LoVo (cell line): ENCODE results near the gene RAD18.

Source experiments
- DNase-seq: peaks from one replicate; pipeline ENCODE4 v3.0.0-alpha.2; 2016; ENCODE audit warnings: low spot score

Gene RAD18

GRCh38 chr3:8864402-8865350, 98.6 kb downstream of the RAD18 start:
- DNase-seq: no peak

DNA sequence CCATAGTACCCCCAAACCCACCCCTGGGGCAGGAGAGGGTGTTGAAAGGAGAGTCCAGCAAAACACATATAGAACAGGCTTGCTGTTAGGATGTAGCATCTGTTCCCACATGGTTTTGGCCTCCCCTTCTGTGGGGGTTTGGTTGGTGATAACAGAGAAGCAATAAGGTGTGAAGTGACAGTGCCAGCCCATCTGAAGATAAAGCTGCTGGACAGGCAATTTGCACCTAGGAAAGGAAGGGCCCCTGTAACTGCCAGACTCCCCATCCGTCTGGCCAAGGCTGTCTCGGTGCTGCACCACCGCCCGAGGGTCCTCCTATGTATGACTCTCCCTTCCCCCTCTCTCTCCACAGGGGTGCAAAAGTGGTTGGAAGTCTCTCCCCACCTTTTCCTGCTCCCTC, 99.4 kb downstream of the RAD18 start:
- DNase-seq: no peak

- DNase-seq: no peak
Observed at GRCh38 chr3:8857720-8858367, 105.4 kb downstream of the RAD18 start.

DNA sequence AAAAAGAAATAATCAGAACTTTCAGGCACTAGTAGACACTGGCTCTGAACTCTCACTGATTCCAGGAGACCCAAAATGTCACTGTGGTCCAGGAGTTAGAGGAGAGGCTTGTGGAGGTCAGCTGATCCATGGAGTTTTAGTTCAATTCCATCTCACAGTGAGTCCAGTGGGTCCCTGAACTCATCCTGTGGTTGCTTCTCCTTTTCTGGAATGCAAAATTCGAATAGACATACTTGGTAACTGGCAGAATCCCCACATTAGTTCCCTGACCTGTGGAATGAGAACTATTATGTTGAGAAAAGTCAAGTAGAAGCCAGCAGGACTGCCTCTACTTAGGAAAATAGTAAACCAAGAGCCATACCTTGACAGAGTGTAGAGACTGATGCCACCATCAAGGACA, 106.6 kb downstream of the RAD18 start:
- DNase-seq: no peak

GRCh38 chr3:8856071-8856470, 107.2 kb downstream of the RAD18 start:
- DNase-seq: no peak

GRCh38 chr3:8854656-8855055, 108.6 kb downstream of the RAD18 start:
- no peak for DNase-seq

- no peak for DNase-seq
Observed at GRCh38 chr3:8853081-8853480, 110.2 kb downstream of the RAD18 start.

DNA sequence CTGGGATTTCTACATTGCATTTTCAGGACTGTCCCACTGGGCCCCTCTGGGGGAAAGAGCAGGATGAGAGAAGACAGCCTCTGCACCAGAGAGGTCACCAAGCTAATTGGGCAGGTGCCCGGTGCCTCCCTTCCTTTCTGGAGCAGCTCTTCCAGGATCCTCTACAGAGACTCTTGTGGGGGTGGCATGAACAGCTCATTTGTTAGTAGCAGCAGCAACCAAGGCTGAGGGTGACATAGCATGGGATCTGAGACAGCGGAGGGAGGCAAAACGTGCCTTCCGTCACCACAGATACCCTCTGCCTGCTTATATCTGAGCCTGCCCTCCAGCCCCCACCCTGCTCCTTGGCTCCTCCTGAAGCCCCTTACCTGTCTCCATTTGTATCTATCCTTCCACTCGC, 110.8 kb downstream of the RAD18 start:
- no peak for DNase-seq

- DNase-seq: no peak
Observed at GRCh38 chr3:8851703-8852102, 111.6 kb downstream of the RAD18 start.

GRCh38 chr3:8848696-8849131, 114.6 kb downstream of the RAD18 start:
- DNase-seq: no peak

GRCh38 chr3:8847317-8847716, 116.0 kb downstream of the RAD18 start:
- DNase-seq: no peak

DNA sequence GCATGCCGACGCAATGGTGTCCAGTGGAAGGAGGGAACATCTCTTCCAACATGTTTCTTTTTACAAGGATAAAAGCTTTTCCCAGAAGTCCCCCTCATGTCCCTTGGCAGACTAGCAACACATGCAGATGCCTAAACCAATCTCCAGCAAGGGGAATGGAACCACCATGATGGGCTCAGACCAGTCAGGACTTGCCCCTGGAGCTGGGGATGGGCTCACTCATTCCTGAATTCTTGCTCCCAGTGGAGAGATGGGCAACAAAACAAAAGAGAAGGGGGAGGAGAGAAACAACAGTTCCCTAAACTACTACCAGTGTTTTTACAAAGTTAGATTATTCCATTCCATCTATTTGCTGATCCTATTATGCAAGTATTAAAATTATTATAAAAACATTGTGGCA, 117.1 kb downstream of the RAD18 start:
- DNase-seq: no peak

DNA sequence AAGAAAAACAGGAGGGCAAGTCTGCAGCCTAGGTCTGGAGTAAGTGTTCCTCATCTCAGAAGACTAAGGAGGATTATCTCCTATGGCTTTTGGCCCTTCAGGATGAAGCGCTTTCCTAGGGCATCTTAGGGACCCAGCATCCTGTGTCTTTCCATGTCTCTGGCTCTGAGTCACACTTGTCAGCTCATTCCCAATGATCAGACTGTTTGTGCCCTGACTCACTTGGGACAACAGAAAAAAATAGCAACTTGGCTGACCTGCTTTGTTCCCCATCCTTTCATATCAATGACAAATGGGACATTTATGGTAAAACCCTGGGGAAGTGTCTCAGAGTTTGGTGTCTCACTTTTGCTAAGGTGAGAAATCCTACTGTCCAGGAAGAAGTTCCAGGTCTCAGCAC, 117.6 kb downstream of the RAD18 start:
- peak; percentile 12 for DNase-seq

GRCh38 chr3:8843347-8843746, 119.9 kb downstream of the RAD18 start:
- no peak for DNase-seq

GRCh38 chr3:8842293-8842692, 121.0 kb downstream of the RAD18 start:
- DNase-seq: no peak

- DNase-seq: no peak
Observed at GRCh38 chr3:8841472-8841871, 121.8 kb downstream of the RAD18 start.

GRCh38 chr3:8840556-8840955, 122.7 kb downstream of the RAD18 start:
- DNase-seq: no peak

GRCh38 chr3:8839607-8840325, 123.5 kb downstream of the RAD18 start:
- DNase-seq: no peak

DNA sequence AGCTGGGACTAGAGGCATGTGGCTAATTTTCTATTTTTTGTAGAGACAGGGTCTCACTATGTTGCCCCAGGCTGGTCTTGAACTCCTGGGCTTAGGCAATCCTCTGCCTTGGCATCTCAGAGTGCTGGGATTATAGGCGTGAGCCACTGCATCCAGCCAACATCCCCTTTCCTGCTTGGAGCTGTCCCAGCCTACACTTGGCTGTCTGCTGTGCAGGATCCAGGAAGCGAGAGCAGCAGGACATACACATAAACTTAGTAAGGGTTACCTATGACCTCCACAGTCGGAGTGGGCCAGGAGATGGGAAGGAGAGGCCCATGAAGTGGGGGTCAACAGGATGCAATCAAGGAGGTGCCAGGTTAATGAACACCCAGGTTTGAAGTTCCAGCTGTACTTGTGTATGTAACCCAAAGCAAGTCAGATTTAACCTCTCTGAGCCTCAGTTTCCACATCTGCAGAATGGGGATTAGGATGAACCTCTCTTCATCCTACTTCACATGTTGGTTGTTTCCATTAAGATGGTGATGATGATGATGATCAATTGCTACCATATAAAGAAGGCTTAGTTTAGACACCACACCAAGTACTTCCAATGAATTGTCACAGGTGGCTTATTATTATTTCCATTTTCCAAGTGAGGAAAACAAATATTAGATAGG, 124.4 kb downstream of the RAD18 start:
- DNase-seq: no peak

DNA sequence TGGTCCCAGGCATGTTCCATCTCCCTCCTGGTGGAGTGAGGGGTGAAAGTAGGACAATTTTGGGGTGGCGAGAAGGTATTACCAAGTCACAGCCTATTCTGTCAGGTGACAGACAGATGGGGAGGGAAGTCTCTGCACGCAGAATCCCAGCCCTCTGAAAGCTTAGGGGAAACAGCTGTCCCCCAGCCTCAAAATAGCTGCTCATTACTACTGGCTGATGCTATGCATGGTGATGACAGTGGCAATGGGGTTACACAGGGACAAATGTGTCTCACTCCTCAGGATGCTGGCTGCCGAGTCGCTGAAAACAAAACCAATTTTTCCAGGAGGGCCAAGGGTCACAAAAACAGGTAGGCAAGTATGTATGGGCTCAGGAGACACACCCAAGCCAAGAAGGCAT, 125.0 kb downstream of the RAD18 start:
- DNase-seq: no peak

DNA sequence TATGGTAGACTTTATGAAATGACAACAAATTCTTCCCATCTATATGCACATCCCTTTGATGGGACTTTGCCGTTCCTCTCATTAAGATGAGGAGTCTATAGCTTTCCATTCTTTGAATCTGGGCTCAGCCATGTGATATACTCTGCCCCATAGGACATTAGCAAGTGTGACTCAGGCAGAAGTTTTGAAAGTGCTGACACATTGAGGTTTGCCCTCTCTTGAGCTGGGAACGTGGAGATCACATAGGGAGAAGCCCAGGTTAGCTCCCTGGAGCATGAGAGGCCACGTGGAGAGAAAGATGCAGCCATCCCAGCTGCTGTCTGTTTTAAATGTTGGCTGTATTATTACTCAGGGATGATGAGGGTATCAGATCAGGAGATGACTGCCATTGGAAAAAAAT, 126.1 kb downstream of the RAD18 start:
- no peak for DNase-seq

DNA sequence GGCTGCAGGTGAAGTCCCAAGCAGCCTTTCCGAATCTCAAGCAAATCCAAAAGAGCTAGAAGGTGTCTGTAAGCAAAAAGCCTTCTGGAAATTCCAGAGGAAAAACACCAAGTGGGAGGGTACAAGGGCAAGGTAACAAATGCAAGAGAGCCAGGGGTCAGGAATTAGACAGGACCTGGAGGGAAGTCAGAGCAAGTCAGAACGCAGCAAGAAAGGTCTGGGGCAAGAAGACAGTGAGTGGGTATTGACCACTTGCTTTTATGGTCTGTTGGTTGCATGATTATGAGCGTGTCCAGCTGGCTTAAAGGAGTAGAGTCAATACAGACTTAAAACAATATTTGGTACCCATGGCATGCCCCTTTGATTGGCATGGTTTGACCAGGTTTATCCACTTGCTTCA, 127.2 kb downstream of the RAD18 start:
- DNase-seq: no peak
